ENCODE data around the gene SIGLEC1.

DNA sequence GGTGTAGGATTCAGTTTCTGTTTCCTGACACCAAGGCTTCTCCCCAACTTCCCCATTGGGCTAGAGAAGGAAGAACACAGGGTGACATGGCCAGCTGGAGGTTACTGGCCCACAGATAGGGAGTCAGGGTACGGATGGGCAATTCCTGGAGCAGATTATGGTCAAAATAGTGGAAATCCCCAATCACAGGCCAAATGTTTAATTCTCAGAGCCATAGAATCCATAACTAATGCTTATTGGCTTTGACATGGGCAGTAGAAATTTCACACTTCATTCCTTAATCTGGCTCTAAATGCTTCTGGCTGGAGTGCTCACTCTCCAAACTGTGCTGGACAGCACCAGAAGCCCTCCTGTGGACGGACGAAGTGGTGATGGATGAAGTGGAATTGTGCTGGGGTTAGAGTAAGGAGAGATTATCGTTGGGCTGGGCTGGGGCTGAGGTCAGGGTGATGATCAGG is 887 bp downstream of the SIGLEC1 start:
- TF ChIP-seq, protein P1, sequence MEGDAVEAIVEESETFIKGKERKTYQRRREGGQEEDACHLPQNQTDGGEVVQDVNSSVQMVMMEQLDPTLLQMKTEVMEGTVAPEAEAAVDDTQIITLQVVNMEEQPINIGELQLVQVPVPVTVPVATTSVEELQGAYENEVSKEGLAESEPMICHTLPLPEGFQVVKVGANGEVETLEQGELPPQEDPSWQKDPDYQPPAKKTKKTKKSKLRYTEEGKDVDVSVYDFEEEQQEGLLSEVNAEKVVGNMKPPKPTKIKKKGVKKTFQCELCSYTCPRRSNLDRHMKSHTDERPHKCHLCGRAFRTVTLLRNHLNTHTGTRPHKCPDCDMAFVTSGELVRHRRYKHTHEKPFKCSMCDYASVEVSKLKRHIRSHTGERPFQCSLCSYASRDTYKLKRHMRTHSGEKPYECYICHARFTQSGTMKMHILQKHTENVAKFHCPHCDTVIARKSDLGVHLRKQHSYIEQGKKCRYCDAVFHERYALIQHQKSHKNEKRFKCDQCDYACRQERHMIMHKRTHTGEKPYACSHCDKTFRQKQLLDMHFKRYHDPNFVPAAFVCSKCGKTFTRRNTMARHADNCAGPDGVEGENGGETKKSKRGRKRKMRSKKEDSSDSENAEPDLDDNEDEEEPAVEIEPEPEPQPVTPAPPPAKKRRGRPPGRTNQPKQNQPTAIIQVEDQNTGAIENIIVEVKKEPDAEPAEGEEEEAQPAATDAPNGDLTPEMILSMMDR (IDR thresholded peaks at IDR 0.05) = no peak
- TF ChIP-seq POLR2AphosphoS5 (IDR thresholded peaks at IDR 0.05) = no peak
- TF ChIP-seq POLR2A (IDR thresholded peaks at IDR 0.05) = no peak
